ENCODE data around the gene TOX2.
"Not testable (repeated sequence)": the region's sequence is repeated elsewhere in the genome, so short reads cannot be mapped to it uniquely, and the experiment has no call there.

TOX2 gene

GRCh38 chr20:44033344-44033743 is 118.7 kb downstream of the TOX2 start:
- DNase-seq: no peak

- DNase-seq: no peak
Observed at GRCh38 chr20:44033873-44034272, 119.2 kb downstream of the TOX2 start.

GRCh38 chr20:44034451-44034850 is 119.8 kb downstream of the TOX2 start:
- DNase-seq: no peak

- DNase-seq: no peak
Observed at GRCh38 chr20:44034965-44035635, 120.4 kb downstream of the TOX2 start.

GRCh38 chr20:44035924-44036323 is 121.3 kb downstream of the TOX2 start:
- no peak for DNase-seq

- DNase-seq: no peak
Observed at GRCh38 chr20:44036441-44036840, 121.8 kb downstream of the TOX2 start.

- DNase-seq: peak; percentile 30
Observed at GRCh38 chr20:44038681-44039123, 124.0 kb downstream of the TOX2 start.

- no peak for DNase-seq
Observed at GRCh38 chr20:44039147-44039546, 124.5 kb downstream of the TOX2 start.

GRCh38 chr20:44039741-44040140 is 125.1 kb downstream of the TOX2 start:
- DNase-seq: no peak

GRCh38 chr20:44040202-44040915 is 125.7 kb downstream of the TOX2 start:
- no peak for DNase-seq

- DNase-seq: no peak
Observed at GRCh38 chr20:44041001-44041400, 126.3 kb downstream of the TOX2 start.

GRCh38 chr20:44044712-44045111 is 130.1 kb downstream of the TOX2 start:
- not testable (repeated sequence) for DNase-seq

GRCh38 chr20:44050327-44050726 is 135.7 kb downstream of the TOX2 start:
- DNase-seq: no peak

GRCh38 chr20:44050925-44051660 is 136.4 kb downstream of the TOX2 start:
- no peak for DNase-seq

GRCh38 chr20:44051661-44052000 is 137.0 kb downstream of the TOX2 start:
- DNase-seq: no peak

- no peak for DNase-seq
Observed at GRCh38 chr20:44052166-44052565, 137.5 kb downstream of the TOX2 start.

- no peak for DNase-seq
Observed at GRCh38 chr20:44053046-44053445, 138.4 kb downstream of the TOX2 start.

- no peak for DNase-seq
Observed at GRCh38 chr20:44054118-44054517, 139.5 kb downstream of the TOX2 start.

- no peak for DNase-seq
Observed at GRCh38 chr20:44054849-44055248, 140.2 kb downstream of the TOX2 start.

GRCh38 chr20:44056010-44056698 is 141.5 kb downstream of the TOX2 start:
- DNase-seq: no peak

- no peak for DNase-seq
Observed at GRCh38 chr20:44057698-44058675, 143.3 kb downstream of the TOX2 start.
